ENCODE measurements around the gene CCDC116.

Gene CCDC116

DNA sequence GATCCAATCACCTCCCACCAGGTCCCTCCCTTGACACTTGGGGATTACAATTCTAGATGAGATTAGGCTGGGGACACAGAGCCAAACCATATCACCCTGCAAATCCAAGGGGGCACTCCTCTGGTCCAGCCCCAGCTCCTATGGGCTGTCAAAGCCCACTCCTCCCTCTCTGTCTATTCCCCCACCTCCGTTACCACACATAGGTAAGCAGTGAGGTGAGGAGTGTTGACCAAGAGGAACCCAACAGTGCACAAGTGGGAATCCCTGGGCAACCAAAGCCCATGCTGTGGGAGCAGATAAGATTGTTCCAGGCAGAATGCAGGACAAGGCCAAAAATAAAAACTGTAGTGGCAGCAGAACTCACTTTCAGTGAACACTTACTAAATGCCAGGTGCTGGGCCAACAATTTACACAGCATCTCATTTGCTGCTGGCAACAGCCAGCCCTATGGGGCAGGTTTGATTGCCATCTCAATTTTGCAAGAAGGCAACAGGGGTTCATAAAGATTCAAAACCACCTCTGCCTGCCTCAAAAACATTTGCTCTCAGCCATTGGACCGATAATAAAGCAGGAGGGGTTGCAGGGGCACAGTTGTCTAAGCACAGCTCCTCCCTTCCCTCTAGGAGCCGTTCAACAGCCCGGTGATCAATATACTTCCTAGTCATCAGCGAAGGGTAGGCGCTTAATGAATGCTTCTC is 18.4 kb downstream of the CCDC116 start:
- DNase-seq (ENCODE audit: low read depth) = no peak
- peak overlapping the region; percentile 74 for H3K4me3 ChIP-seq (ENCODE audit: low read depth, low read length)
- TF ChIP-seq, protein P1, sequence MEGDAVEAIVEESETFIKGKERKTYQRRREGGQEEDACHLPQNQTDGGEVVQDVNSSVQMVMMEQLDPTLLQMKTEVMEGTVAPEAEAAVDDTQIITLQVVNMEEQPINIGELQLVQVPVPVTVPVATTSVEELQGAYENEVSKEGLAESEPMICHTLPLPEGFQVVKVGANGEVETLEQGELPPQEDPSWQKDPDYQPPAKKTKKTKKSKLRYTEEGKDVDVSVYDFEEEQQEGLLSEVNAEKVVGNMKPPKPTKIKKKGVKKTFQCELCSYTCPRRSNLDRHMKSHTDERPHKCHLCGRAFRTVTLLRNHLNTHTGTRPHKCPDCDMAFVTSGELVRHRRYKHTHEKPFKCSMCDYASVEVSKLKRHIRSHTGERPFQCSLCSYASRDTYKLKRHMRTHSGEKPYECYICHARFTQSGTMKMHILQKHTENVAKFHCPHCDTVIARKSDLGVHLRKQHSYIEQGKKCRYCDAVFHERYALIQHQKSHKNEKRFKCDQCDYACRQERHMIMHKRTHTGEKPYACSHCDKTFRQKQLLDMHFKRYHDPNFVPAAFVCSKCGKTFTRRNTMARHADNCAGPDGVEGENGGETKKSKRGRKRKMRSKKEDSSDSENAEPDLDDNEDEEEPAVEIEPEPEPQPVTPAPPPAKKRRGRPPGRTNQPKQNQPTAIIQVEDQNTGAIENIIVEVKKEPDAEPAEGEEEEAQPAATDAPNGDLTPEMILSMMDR (IDR thresholded peaks at IDR 0.05; ENCODE audit: low read depth, low read length, missing control alignments) = no peak

DNA sequence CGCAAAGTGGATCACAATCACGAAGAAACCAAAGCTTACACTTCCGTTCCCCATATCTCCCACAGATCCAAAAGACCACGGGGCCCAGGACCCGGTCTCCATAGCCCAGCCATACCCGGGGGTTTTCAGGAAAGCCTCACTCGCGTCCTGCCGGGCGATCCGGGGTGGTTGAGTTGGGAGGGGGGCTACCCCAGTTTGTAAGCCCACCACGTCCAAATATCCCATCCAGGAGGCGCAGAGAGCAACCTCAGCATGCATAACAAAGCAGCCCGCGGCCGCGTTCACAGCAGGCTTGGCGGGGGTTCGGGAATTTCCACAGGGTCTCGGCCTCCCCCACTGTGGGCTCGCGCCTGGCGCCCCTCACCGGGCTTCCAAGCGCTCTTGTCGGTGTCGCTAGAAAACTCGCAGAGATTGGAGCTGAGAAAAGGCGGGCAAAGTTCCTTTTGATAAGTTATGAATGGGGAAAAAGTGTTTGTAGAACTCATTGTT is 19.0 kb downstream of the CCDC116 start:
- no peak for DNase-seq (ENCODE audit: low read depth)
- TF ChIP-seq, protein P1 (IDR thresholded peaks at IDR 0.05; ENCODE audit: low read depth, low read length, missing control alignments) = no peak
- H3K4me3 ChIP-seq (ENCODE audit: low read depth, low read length) = peak overlapping the region; percentile 74

DNA sequence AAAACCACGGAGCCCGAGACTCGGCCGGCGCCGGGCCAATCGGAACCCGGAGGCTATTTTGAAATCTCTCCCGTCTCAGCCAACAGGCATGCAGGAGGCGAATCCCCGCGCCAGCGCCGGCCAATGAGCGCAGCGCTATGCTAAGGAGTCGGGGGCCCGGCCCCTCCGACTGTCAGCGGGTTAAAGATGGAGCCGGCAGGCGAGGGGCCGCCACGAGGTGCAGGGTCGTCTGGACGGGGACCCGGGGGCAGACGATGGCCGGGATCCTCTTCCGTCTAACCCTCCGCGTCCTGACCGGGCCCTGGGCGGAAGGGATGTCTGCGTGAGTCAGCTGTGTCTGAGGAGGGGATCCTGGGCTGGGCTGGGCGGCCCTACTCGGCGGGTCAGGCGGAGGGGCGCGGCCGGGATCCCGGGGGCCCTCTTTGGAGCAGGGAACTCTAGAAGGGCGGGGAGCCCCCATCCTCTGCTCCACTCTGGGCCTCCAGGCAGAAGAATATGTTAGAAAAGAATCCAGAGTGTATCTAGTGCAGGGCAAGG is 19.5 kb downstream of the CCDC116 start:
- H3K4me3 ChIP-seq (ENCODE audit: low read depth, low read length) = peak overlapping the region; percentile 74
- DNase-seq (ENCODE audit: low read depth) = no peak
- TF ChIP-seq, protein P1 (IDR thresholded peaks at IDR 0.05; ENCODE audit: low read depth, low read length, missing control alignments) = no peak

DNA sequence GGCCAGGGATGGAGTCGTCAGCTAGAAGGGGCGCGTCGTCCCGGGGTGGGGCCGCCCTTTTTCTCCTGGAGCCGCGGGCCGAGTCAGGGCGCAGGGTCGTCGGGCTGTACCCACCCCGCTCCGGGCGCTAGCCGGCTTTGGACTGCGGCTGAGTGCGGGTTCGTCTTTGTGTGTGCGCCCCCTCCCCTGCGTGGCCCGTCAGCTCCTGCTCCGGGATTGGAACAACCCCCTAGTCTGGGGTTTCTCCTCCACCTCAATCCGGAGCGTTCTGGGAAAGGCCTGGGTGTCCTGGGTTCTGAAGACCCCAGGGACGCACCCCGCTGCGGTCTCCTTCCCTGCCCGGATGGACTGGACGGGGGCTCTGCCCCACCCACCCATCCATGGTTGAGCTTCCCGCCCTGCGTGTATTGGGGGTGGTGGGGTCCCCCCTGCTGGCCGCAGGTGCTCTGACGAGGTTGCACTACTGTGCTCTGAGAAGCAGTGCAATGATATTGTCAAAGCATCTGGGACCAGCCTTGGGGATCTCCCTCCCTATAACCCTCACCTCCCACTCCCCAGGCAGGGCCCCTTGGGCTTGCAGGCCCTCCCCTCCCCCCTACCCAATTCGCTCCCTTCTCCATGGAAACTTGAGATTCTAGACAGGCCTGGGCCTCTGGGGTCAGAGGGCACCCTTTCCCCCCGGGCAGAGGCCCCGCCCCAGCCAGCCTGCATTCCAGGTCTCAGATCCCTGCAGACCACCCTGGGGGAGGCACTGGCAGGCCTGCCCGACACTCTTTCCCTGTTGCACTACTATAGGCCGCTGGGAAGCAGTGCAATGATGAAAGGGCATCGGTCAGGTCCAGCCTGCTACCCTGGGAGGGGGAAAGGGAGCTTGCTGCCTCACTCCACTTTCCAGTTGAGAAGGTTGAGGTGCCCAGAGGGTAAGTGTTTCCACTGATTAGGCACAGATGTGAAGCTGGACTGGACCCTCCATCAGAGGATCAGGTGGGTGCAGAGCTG is 20.3 kb downstream of the CCDC116 start:
- H3K4me3 ChIP-seq (ENCODE audit: low read depth, low read length) = peak overlapping the region; percentile 74
- TF ChIP-seq, protein P1 (IDR thresholded peaks at IDR 0.05; ENCODE audit: low read depth, low read length, missing control alignments) = peak; percentile 33
- DNase-seq (ENCODE audit: low read depth) = no peak

DNA sequence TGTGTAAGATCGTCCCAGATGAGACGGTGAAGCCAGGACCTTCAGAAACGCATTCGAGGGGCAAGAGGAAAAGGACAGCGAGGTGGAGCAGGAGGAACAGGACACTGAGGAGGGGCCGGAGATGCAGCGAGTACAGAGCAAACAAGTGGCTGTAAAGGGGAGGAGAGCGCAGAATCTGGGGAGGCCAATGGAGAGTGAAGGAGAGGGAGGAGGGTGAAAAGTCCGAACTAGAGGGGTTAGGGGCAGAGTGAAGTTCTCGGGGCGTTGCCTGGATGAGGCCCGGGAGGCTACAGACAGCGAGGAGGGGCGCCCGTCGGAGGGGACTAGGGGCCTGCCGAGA is 24.4 kb downstream of the CCDC116 start:
- TF ChIP-seq, protein P1 (IDR thresholded peaks at IDR 0.05; ENCODE audit: low read depth, low read length, missing control alignments) = no peak
- no peak for DNase-seq (ENCODE audit: low read depth)
- H3K4me3 ChIP-seq (ENCODE audit: low read depth, low read length) = peak overlapping the region; percentile 77

DNA sequence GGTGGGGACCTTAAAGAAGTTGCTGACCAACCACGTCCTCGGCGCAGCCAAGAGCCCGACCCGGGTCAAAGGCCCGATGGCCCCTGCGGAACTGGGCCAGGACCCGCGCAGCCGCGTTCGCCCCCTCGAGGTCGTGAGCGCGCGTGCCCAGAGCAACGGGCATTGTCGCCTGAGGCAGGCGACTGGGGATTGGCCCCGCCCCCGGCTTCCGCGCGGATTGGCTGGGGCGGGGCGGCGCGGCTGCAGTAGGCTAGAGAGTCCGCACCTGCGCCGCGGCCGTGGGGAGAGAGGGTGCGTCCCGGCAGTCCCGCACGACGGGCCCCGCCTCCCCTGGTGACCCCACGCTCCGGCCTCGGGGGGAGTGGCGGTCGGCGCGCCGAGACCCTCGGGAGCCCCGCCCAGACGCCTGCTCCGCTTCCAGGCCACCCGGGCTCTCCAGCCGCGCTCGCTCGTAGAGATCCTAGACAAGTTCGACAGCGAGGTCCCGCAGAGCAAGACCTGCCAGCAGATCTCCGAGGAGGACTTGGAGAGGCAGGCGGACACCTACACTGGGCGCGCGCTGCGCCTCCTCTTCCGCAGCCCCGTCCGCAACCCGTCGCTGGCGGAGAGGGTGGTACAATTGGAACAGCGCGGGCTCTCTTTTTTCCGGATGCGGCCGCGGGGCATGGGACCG is 24.9 kb downstream of the CCDC116 start:
- H3K4me3 ChIP-seq (ENCODE audit: low read depth, low read length) = peak overlapping the region; percentile 77
- TF ChIP-seq, protein P1 (IDR thresholded peaks at IDR 0.05; ENCODE audit: low read depth, low read length, missing control alignments) = peak; percentile 40
- no peak for DNase-seq (ENCODE audit: low read depth)

All from GM12864 (cell line).